Chondrocyte (in vitro differentiated cells): ENCODE results near the gene NEIL3. TPM values are rescaled to one million over a fixed set of nuclear protein-coding genes. Genes with fewer than 3 reads are reported as not detected.

Source experiments
- DNase-seq: peaks from one replicate; pipeline ENCODE4 v3.0.0; 2021; ENCODE audit warnings: mixed read lengths, low spot score
- H3K27ac Mint-ChIP-seq: one replicate; pipeline ENCODE4 v1.8.0; 2021; ENCODE audit warnings: mild to moderate bottlenecking, moderate library complexity, mixed read lengths; ENCODE audit not compliant: unreplicated experiment
- H3K27me3 Mint-ChIP-seq: 2 replicates; pipeline ENCODE4 v1.8.0; 2021; ENCODE audit warnings: low read depth, mixed read lengths
- H3K36me3 Mint-ChIP-seq: 2 replicates; pipeline ENCODE4 v1.8.0; 2021; ENCODE audit warnings: low read depth, mixed read lengths
- H3K4me1 Mint-ChIP-seq: 2 replicates; pipeline ENCODE4 v1.8.0; 2021; ENCODE audit warnings: low read depth, mild to moderate bottlenecking, mixed read lengths
- H3K4me3 Mint-ChIP-seq: one replicate; pipeline ENCODE4 v1.8.0; 2021; ENCODE audit warnings: mild to moderate bottlenecking, moderate library complexity, mixed read lengths; ENCODE audit not compliant: unreplicated experiment
- H3K9me3 Mint-ChIP-seq: 2 replicates; pipeline ENCODE4 v1.8.0; 2021; ENCODE audit warnings: low read depth, mixed read lengths
- total RNA-seq: library from RNA; stranded (reverse); gene quantifications from 3 replicates; pipeline ENCODE4 v1.2.1, GENCODE V29; 2021
- TF ChIP-seq, protein P1 (sequence below): fragments of 200-600 bp; sonication (generic); IDR thresholded peaks from 2 replicates; pipeline ENCODE4 v1.5.0; 2021; ENCODE audit warnings: antibody characterized with exemption, mild to moderate bottlenecking, moderate library complexity

The NEIL3 gene
- total RNA-seq, 1 donor from 2014 or later = 1.5 TPM

DNA sequence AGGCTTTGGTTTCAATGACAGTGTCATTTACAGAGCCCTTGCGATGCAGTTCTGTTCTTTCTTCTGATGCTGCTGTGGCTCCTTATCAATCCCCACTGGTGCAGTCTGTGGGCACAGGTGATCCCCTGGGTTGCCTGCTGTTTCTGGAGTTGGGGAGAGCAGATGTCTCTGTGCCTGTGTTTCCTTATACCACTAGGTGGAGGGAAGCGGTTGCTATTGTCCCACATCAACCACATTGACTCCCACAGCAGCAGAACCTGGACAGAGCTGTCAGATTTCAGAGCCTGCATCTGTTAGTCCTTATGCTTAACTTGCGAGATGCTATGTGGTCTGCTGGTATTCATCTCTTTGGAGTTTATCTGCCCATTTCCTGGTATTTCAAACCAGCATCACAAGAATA, 57.7 kb downstream of the NEIL3 start:
- peaks cover 2% of the 10 kb centered on the region for H3K36me3 Mint-ChIP-seq
- TF ChIP-seq, protein P1, sequence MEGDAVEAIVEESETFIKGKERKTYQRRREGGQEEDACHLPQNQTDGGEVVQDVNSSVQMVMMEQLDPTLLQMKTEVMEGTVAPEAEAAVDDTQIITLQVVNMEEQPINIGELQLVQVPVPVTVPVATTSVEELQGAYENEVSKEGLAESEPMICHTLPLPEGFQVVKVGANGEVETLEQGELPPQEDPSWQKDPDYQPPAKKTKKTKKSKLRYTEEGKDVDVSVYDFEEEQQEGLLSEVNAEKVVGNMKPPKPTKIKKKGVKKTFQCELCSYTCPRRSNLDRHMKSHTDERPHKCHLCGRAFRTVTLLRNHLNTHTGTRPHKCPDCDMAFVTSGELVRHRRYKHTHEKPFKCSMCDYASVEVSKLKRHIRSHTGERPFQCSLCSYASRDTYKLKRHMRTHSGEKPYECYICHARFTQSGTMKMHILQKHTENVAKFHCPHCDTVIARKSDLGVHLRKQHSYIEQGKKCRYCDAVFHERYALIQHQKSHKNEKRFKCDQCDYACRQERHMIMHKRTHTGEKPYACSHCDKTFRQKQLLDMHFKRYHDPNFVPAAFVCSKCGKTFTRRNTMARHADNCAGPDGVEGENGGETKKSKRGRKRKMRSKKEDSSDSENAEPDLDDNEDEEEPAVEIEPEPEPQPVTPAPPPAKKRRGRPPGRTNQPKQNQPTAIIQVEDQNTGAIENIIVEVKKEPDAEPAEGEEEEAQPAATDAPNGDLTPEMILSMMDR = peak; percentile 23
- no peak for DNase-seq
- no peak overlapping the region for H3K27ac Mint-ChIP-seq
- no peak overlapping the region for H3K4me3 Mint-ChIP-seq
- H3K9me3 Mint-ChIP-seq = peaks cover 6% of the 10 kb centered on the region
- no peaks in the 10 kb centered on the region for H3K27me3 Mint-ChIP-seq
- H3K4me1 Mint-ChIP-seq = no peaks in the 10 kb centered on the region

DNA sequence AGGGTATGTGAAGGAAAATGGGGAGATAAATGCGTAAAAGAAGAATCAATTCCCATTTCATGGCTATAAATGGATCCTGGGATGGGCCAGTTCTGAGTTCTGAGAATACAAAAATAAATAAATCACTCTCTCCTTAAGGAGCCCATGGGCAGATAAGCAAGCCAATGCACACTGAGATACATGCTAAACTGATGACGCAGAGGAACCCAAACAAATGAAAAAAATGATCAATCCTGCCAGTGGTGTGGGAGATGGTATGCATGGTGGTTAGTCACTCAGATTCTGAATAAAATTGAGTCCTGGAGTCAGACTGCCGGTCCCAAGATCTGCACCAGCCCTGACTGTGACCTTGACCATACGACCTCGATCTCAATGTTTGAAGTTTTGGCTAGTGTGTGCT, 59.7 kb downstream of the NEIL3 start:
- H3K36me3 Mint-ChIP-seq = peaks cover 2% of the 10 kb centered on the region
- no peak for DNase-seq
- no peak overlapping the region for H3K4me3 Mint-ChIP-seq

DNA sequence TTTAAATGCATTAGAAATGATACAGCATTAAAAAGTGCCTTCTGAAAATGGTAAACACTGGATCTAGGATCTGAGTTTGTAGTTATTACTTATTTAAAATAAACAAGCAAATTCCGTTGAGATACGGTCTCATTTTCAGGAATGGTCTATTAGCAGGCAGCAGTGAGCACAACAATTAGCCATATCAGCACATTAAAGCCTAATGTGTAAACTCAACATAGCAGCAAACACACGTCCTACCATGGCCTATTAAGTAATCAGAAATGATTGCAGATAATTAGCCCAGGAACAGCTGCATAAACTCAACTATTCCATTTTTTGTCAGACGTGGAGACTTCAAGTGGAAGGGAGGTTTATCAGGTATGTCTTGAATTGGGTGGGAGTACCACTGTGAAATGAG, 61.8 kb downstream of the NEIL3 start:
- Mint-ChIP-seq H3K27me3 (no peaks in the 10 kb centered on the region), H3K4me3 (no peak overlapping the region), H3K36me3 (peaks cover 2% of the 10 kb centered on the region), H3K4me1 (no peaks in the 10 kb centered on the region), H3K9me3 (peaks cover 3% of the 10 kb centered on the region), H3K27ac (no peak overlapping the region)
- TF ChIP-seq, protein P1 = no peak
- no peak for DNase-seq

More for the DNA sequence above, 59.7 kb downstream of the NEIL3 start:
- H3K4me1 Mint-ChIP-seq = no peaks in the 10 kb centered on the region
- H3K27me3 Mint-ChIP-seq = no peaks in the 10 kb centered on the region
- H3K9me3 Mint-ChIP-seq = peaks cover 4% of the 10 kb centered on the region
- TF ChIP-seq, protein P1 = no peak
- H3K27ac Mint-ChIP-seq = no peak overlapping the region

DNA sequence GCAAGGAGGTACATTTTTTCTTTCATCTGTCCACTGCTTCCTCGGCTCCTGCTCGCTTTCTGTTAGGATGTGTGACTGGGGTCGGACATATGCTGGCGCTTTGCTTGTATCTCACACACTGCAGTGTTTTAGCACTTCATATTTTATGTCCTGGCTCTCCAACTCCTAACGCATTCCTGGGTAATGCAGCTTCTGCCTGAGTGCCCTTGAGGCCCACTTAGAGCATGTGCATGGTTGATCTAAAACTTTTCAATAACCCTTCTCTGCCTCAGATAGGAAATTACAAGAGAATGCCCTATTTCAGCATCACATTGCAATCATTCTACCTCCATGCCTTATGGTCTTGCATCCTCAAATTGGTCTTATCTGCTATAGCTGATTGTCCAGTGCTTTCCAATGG, 65.3 kb downstream of the NEIL3 start:
- no peaks in the 10 kb centered on the region for H3K36me3 Mint-ChIP-seq
- no peaks in the 10 kb centered on the region for H3K4me1 Mint-ChIP-seq
- DNase-seq = no peak
- H3K27ac Mint-ChIP-seq = no peak overlapping the region
- H3K27me3 Mint-ChIP-seq = peaks cover 3% of the 10 kb centered on the region
- TF ChIP-seq, protein P1 = no peak
- H3K9me3 Mint-ChIP-seq = no peaks in the 10 kb centered on the region
- H3K4me3 Mint-ChIP-seq = no peak overlapping the region

DNA sequence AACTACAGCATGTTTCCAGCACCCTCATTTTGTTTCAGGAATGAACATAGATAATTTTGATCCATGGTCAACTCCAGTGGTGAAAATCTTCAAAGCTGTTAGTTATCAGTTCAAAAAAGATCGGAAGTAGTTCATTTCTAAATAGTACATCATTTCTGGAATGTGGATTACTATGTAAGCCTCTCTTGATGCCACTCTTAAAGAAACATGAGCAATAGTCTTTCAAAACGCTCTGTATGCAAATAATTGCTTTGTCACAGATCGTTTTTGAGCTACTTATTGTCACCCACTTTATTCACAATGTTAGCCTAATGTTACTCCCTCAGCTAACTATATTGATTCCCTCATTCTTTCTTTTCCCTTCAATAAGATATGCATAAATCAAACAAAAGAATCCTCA, 65.7 kb downstream of the NEIL3 start:
- Mint-ChIP-seq H3K9me3 (no peaks in the 10 kb centered on the region), H3K4me3 (no peak overlapping the region), H3K27ac (no peak overlapping the region), H3K4me1 (no peaks in the 10 kb centered on the region), H3K27me3 (peaks cover 3% of the 10 kb centered on the region), H3K36me3 (no peaks in the 10 kb centered on the region)
- TF ChIP-seq, protein P1 = no peak
- no peak for DNase-seq
